ENCODE data around the gene SLC25A31.

SLC25A31 gene

DNA sequence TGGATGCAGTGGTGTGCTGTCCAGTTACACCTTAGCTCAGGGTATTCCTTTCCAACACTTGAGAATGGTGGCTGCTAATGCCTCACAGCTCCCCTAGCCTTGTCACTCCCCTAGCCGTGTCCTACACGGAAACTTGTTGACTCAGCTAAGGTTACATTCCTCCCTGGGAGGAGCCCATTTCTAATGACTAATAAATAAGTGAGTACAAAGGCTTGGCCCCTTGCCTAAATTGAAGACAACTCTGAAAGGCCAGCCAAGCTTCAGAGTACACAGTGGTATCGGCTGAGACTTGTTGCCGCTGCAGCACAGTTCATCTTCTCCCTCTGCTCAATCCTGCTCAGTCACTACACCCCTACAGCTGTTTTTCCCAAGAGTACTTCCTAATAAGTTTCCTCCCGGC is 21.2 kb upstream of the SLC25A31 start:
- no peak for DNase-seq
- H3K4me1 ChIP-seq: no peaks in the 10 kb centered on the region
- TF ChIP-seq, protein P1, sequence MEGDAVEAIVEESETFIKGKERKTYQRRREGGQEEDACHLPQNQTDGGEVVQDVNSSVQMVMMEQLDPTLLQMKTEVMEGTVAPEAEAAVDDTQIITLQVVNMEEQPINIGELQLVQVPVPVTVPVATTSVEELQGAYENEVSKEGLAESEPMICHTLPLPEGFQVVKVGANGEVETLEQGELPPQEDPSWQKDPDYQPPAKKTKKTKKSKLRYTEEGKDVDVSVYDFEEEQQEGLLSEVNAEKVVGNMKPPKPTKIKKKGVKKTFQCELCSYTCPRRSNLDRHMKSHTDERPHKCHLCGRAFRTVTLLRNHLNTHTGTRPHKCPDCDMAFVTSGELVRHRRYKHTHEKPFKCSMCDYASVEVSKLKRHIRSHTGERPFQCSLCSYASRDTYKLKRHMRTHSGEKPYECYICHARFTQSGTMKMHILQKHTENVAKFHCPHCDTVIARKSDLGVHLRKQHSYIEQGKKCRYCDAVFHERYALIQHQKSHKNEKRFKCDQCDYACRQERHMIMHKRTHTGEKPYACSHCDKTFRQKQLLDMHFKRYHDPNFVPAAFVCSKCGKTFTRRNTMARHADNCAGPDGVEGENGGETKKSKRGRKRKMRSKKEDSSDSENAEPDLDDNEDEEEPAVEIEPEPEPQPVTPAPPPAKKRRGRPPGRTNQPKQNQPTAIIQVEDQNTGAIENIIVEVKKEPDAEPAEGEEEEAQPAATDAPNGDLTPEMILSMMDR (IDR thresholded peaks at IDR 0.05): no peak
- intact Hi-C loops (cut with DNase I; ENCODE audit: low total_unique reads): no loop called here
- H3K27me3 ChIP-seq: no peaks in the 10 kb centered on the region
- H3K27ac ChIP-seq: no peak overlapping the region
- no peaks in the 10 kb centered on the region for H3K9me3 ChIP-seq
- no peak overlapping the region for H3K4me3 ChIP-seq
- peaks cover 12 to 47% (median 27%) of the 10 kb centered on the region in 3 donors for H3K36me3 ChIP-seq

- no peak overlapping the region for H3K27ac ChIP-seq
- TF ChIP-seq, protein P1 (IDR thresholded peaks at IDR 0.05): no peak
- DNase-seq: no peak
- H3K4me1 ChIP-seq: no peaks in the 10 kb centered on the region
- H3K4me3 ChIP-seq: no peak overlapping the region
- intact Hi-C loops (cut with DNase I; ENCODE audit: low total_unique reads): no loop called here
- H3K36me3 ChIP-seq: peaks cover 12 to 43% (median 24%) of the 10 kb centered on the region in 3 donors
- H3K9me3 ChIP-seq: no peaks in the 10 kb centered on the region
- H3K27me3 ChIP-seq: no peaks in the 10 kb centered on the region
These were observed 20.7 kb upstream of the SLC25A31 start for GRCh38 chr4:127709456-127709855.

DNA sequence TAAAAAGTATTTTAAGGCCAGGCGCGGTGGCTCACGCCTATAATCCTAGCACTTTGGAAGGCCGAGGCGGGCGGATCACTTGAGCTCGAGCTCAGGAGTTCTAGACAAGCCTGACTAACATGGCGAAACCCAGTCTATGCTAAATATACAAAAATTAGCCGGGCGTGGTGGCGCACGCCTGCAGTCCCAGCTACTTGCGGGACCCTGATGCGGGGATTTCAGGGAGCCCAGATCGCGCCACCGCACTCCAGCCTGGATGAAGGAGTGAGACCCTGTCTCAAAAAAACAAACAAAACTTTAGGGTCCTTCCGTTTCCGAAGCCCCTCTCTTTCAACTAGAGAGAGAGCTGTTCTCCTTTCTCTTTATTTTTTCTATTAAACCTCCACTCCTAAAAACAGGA is 1.2 kb downstream of the SLC25A31 start:
- intact Hi-C loops (cut with DNase I; ENCODE audit: low total_unique reads): loop anchor here (5.0 kb wide), 1 partner anchor 124 kb away; no protein-coding TSS in a partner anchor

DNA sequence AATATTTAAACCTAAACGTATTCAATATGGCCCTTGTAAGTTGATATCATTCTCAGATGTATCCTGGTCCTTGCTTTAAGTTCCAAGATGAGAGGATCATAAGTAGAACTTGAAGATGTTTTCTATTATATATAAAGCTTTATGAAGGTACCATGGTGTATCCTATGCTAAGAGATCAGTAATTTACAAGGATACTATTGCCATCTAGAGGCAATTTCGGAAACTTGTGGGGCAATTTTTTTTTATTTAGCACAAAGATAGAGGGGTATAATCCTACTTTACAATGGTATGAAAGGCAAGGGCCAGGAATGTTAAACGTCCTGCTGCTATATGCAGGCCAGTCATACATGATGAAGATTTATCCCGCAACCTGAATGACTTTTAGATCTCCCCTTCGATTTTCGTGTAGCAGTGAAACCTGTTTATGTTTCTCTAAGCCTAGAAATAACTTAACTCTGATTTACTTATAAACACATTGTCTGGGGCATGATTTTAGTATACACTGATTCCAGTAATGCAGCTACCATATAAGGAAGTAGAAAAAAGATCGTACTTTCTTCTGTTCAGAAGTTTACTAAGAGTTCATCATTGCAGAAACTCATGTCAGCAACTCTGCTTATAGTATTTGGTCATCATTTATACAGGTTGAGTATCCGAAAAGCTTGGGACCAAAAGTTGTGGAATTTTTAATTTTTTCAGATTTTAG is 2.6 kb downstream of the SLC25A31 start:
- Histone ChIP-seq H3K9me3 (no peaks in the 10 kb centered on the region), H3K4me3 (no peak overlapping the region), H3K27me3 (no peaks in the 10 kb centered on the region), H3K4me1 (no peaks in the 10 kb centered on the region), H3K27ac (no peak overlapping the region), H3K36me3 (no peaks in the 10 kb centered on the region)
- TF ChIP-seq, protein P1 (IDR thresholded peaks at IDR 0.05): peak; percentile 62 to 68
- intact Hi-C loops (cut with DNase I; ENCODE audit: low total_unique reads): loop anchor here (5.0 kb wide), 1 partner anchor 125 kb away; no protein-coding TSS in a partner anchor
- DNase-seq: no peak

More for the DNA sequence above, 1.2 kb downstream of the SLC25A31 start:
- H3K27me3 ChIP-seq: no peaks in the 10 kb centered on the region
- DNase-seq: no peak
- no peaks in the 10 kb centered on the region for H3K9me3 ChIP-seq
- no peak overlapping the region for H3K4me3 ChIP-seq
- TF ChIP-seq, protein P1 (IDR thresholded peaks at IDR 0.05): no peak
- H3K27ac ChIP-seq: no peak overlapping the region
- H3K36me3 ChIP-seq: no peaks in the 10 kb centered on the region
- H3K4me1 ChIP-seq: no peaks in the 10 kb centered on the region

- Histone ChIP-seq H3K27ac (no peak overlapping the region), H3K4me3 (no peak overlapping the region), H3K36me3 (no peaks in the 10 kb centered on the region), H3K9me3 (no peaks in the 10 kb centered on the region), H3K27me3 (no peaks in the 10 kb centered on the region), H3K4me1 (no peaks in the 10 kb centered on the region)
- intact Hi-C loops (cut with DNase I; ENCODE audit: low total_unique reads): loop anchor here (5.0 kb wide), 1 partner anchor 128 kb away; no protein-coding TSS in a partner anchor
- TF ChIP-seq, protein P1 (IDR thresholded peaks at IDR 0.05): no peak
- no peak for DNase-seq
These were observed 4.8 kb downstream of the SLC25A31 start for GRCh38 chr4:127734976-127735375.

Data from tibial artery (tissue), 4 donors.